ENCODE data around the gene TMEM167A.

Gene TMEM167A

GRCh38 chr5:83058726-83059125 lies 18.5 kb downstream of the TMEM167A start:
- in situ Hi-C loops (cut with HindIII; ENCODE audit: low pct_ligation_motif_present, low sequenced_read_pairs) = no loop called here
- Histone ChIP-seq H3K36me3 (replicated peaks) (peaks cover 26% of the 10 kb centered on the region), H3K27ac (no peak overlapping the region), H3K4me3 (ENCODE audit: low read depth, low read length) (no peak overlapping the region), H3K27me3 (replicated peaks) (no peaks in the 10 kb centered on the region)
- DNase-seq = no peak
- TF ChIP-seq, protein P1, sequence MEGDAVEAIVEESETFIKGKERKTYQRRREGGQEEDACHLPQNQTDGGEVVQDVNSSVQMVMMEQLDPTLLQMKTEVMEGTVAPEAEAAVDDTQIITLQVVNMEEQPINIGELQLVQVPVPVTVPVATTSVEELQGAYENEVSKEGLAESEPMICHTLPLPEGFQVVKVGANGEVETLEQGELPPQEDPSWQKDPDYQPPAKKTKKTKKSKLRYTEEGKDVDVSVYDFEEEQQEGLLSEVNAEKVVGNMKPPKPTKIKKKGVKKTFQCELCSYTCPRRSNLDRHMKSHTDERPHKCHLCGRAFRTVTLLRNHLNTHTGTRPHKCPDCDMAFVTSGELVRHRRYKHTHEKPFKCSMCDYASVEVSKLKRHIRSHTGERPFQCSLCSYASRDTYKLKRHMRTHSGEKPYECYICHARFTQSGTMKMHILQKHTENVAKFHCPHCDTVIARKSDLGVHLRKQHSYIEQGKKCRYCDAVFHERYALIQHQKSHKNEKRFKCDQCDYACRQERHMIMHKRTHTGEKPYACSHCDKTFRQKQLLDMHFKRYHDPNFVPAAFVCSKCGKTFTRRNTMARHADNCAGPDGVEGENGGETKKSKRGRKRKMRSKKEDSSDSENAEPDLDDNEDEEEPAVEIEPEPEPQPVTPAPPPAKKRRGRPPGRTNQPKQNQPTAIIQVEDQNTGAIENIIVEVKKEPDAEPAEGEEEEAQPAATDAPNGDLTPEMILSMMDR (IDR thresholded peaks at IDR 0.05; ENCODE audit: low read depth, low read length, missing control alignments) = no peak

DNA sequence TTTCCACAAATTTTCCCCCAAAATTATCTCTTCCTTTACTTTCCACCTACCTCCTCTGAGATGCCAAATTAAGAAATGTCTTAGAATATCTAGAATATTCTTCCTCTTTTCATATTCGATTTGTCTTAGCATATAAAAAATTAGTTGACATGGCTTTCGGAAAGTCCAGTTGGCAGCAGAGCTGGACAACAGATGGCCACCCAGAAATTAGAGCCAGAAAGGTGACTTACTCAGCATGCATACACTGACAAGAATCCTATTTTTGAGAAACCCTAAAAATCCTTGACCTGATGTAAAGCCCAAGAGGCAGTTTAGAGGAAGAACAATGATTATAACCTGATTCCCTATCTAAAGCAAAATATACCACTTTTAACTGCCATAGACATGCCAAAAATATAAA lies 22.0 kb downstream of the TMEM167A start:
- TF ChIP-seq, protein P1 (IDR thresholded peaks at IDR 0.05; ENCODE audit: low read depth, low read length, missing control alignments) = no peak
- H3K36me3 ChIP-seq (replicated peaks) = peaks cover 14% of the 10 kb centered on the region
- in situ Hi-C loops (cut with HindIII; ENCODE audit: low pct_ligation_motif_present, low sequenced_read_pairs) = no loop called here

DNA sequence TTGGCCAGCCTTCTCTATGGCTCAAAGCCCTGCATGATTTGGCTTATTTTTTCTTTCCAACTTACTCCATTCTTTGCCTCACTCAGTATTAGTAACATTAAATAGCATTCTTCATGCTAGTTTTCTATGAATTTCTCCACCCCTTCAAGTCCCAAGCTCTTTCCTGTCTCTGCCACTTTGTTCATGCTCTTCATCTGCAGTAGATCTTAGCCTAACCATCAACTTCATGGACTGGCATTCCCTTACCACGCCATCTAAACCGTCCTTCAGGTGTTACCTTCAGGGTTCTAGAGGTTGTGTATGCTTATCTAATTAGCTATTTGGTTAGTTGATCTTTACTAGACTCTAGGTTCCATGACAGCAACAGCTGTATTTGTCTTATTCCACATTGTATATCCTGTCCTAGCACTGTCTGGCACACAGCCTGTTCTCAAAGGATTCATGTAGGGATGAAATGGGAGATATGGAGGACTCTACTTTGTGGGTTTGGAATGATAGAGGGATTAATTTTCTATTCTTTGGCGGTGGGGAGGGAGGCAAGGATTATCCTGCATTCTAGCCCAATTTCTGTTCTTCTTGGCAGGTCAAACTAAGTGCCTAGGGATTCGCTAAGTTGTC lies 26.4 kb downstream of the TMEM167A start:
- Histone ChIP-seq H3K4me3 (ENCODE audit: low read depth, low read length) (no peak overlapping the region), H3K27me3 (replicated peaks) (no peaks in the 10 kb centered on the region), H3K27ac (no peak overlapping the region), H3K36me3 (replicated peaks) (peaks cover 4% of the 10 kb centered on the region)
- no peak for DNase-seq
- in situ Hi-C loops (cut with HindIII; ENCODE audit: low pct_ligation_motif_present, low sequenced_read_pairs) = no loop called here
- TF ChIP-seq, protein P1 (IDR thresholded peaks at IDR 0.05; ENCODE audit: low read depth, low read length, missing control alignments) = no peak

More for the DNA sequence above, 22.0 kb downstream of the TMEM167A start:
- no peak for DNase-seq
- Histone ChIP-seq H3K4me3 (ENCODE audit: low read depth, low read length) (no peak overlapping the region), H3K27me3 (replicated peaks) (no peaks in the 10 kb centered on the region), H3K27ac (no peak overlapping the region)

GRCh38 chr5:83049370-83049885 lies 27.8 kb downstream of the TMEM167A start:
- Histone ChIP-seq H3K36me3 (replicated peaks) (peaks cover 2% of the 10 kb centered on the region), H3K27me3 (replicated peaks) (no peaks in the 10 kb centered on the region), H3K27ac (no peak overlapping the region), H3K4me3 (ENCODE audit: low read depth, low read length) (no peak overlapping the region)
- TF ChIP-seq, protein P1 (IDR thresholded peaks at IDR 0.05; ENCODE audit: low read depth, low read length, missing control alignments) = no peak
- in situ Hi-C loops (cut with HindIII; ENCODE audit: low pct_ligation_motif_present, low sequenced_read_pairs) = no loop called here
- DNase-seq = no peak

- in situ Hi-C loops (cut with HindIII; ENCODE audit: low pct_ligation_motif_present, low sequenced_read_pairs) = no loop called here
- H3K27me3 ChIP-seq (replicated peaks) = no peaks in the 10 kb centered on the region
- no peak for DNase-seq
- no peak overlapping the region for H3K4me3 ChIP-seq (ENCODE audit: low read depth, low read length)
- TF ChIP-seq, protein P1 (IDR thresholded peaks at IDR 0.05; ENCODE audit: low read depth, low read length, missing control alignments) = no peak
- no peak overlapping the region for H3K27ac ChIP-seq
- H3K36me3 ChIP-seq (replicated peaks) = peaks cover 2% of the 10 kb centered on the region
Measured at GRCh38 chr5:83048811-83049210, 28.4 kb downstream of the TMEM167A start.

GRCh38 chr5:83048277-83048676 lies 28.9 kb downstream of the TMEM167A start:
- H3K27me3 ChIP-seq (replicated peaks) = no peaks in the 10 kb centered on the region
- H3K4me3 ChIP-seq (ENCODE audit: low read depth, low read length) = no peak overlapping the region
- peaks cover 2% of the 10 kb centered on the region for H3K36me3 ChIP-seq (replicated peaks)
- in situ Hi-C loops (cut with HindIII; ENCODE audit: low pct_ligation_motif_present, low sequenced_read_pairs) = no loop called here
- TF ChIP-seq, protein P1 (IDR thresholded peaks at IDR 0.05; ENCODE audit: low read depth, low read length, missing control alignments) = no peak
- DNase-seq = peak; percentile 25
- H3K27ac ChIP-seq = no peak overlapping the region
